Hypothalamus (tissue), 51 donors: ENCODE measurements around the gene TBC1D32.

ENCODE experiments used
- DNase-seq, 51 donors: peaks; one replicate each; lab custom pipeline; 2025; lab: John Stamatoyannopoulos, UW

The TBC1D32 gene

GRCh38 chr6:121032268-121033006 is 301.8 kb downstream of the TBC1D32 start:
- DNase-seq, result no peak
